ENCODE measurements around the gene ZBTB16.

DNA sequence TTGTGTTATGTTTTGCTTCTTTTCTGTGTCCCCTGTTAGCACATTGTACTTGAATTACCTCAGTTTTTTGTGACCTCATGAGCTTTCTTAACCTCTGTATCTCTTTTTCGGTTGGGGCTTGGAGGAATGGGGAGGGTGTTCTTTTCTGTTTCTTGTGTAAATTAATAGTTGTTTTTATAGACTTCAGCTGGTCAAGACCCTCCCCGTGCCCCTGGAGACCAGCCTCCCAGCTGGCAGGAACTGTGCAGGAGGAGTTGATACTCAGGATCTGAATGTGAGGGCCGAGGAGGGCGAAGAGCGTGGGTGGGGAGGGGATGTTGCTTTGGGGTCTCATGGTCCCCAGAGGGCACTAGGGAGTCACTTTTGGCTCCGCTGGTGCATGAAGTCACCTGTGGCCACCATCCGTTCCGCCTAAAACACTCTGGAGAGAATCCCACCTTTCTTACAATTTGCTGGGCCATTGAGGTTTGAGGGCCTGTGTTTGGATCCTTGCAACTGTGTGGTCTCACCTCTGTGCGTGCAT, 192.4 kb downstream of the ZBTB16 start:
- TF ChIP-seq, protein P1, sequence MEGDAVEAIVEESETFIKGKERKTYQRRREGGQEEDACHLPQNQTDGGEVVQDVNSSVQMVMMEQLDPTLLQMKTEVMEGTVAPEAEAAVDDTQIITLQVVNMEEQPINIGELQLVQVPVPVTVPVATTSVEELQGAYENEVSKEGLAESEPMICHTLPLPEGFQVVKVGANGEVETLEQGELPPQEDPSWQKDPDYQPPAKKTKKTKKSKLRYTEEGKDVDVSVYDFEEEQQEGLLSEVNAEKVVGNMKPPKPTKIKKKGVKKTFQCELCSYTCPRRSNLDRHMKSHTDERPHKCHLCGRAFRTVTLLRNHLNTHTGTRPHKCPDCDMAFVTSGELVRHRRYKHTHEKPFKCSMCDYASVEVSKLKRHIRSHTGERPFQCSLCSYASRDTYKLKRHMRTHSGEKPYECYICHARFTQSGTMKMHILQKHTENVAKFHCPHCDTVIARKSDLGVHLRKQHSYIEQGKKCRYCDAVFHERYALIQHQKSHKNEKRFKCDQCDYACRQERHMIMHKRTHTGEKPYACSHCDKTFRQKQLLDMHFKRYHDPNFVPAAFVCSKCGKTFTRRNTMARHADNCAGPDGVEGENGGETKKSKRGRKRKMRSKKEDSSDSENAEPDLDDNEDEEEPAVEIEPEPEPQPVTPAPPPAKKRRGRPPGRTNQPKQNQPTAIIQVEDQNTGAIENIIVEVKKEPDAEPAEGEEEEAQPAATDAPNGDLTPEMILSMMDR (IDR thresholded peaks at IDR 0.05; ENCODE audit: low read depth, low read length, missing input control), result no peak
- no peak for TF ChIP-seq SP1 (IDR thresholded peaks at IDR 0.05)

Measured in liver (tissue), 3 donors.